B cell (primary cell): ENCODE measurements around the gene SLC25A20. TPM values are rescaled to one million over a fixed set of nuclear protein-coding genes. Genes with fewer than 3 reads are reported as not detected.
A peak's percentile ranks its signal among the peaks of the same experiment; 100 is the strongest.
"Not testable (repeated sequence)": the region's sequence is repeated elsewhere in the genome, so short reads cannot be mapped to it uniquely, and the experiment has no call there.

Experiments used
- ATAC-seq: fragments of 200-7000 bp; cut with Tn5 transposase; one replicate; pipeline ENCODE4 v1.10.0; 2021; ENCODE audit warnings: low read depth, mild to moderate bottlenecking, moderate number of reproducible peaks, moderate library complexity
- CTCF ChIA-PET: fragments of 350-600 bp; sonication (Branson Sonifier 250); formaldehyde crosslinking; loops from one replicate; lab custom pipeline; 2021; ENCODE audit warnings: antibody characterized with exemption, inconsistent platforms; lab: Charles Lee
- POLR2A ChIA-PET: fragments of 350-600 bp; sonication (Branson Sonifier 250); formaldehyde crosslinking; loops from one replicate; lab custom pipeline; 2021; ENCODE audit warnings: antibody characterized with exemption; lab: Charles Lee
- DNase-seq: peaks from one replicate; pipeline ENCODE4 v3.0.0; 2013
- H2AFZ ChIP-seq: 2 replicates; pipeline ENCODE4 v1.6.1; 2012; ENCODE audit warnings: mild to moderate bottlenecking, low read depth, low read length; ENCODE audit not compliant: insufficient read depth, poor library complexity, severe bottlenecking
- H3K27ac ChIP-seq, 2 donors: 1 replicate in 1 of 2; 2 replicates in 1 of 2; pipeline ENCODE4 v1.5.1; 2012 to 2013; ENCODE audit warnings: low read length in 2 of 2, mild to moderate bottlenecking in 2 of 2, moderate library complexity in 1 of 2
- H3K27me3 ChIP-seq, 4 experiments: fragments of 200-600 bp in 1 of 4; sonication (generic) in 1 of 4; replicated peaks in 1 of 4; 1 replicate in 2 of 4; 2 replicates in 2 of 4; pipeline versions ENCODE4 v1.6.1 to v1.7.0; 2013 to 2016; ENCODE audit warnings: low read length in 3 of 4, mild to moderate bottlenecking in 2 of 4, mixed read lengths in 1 of 4, moderate library complexity in 1 of 4; ENCODE audit not compliant: insufficient read depth in 4 of 4, control insufficient read depth in 3 of 4; ENCODE audit errors: control extremely low read depth in 1 of 4
- H3K36me3 ChIP-seq, 2 experiments: replicated peaks in 1 of 2; 1 replicate in 1 of 2; 2 replicates in 1 of 2; pipeline versions ENCODE4 v1.6.1 to v1.7.1; 2013; ENCODE audit warnings: low read length in 1 of 2; ENCODE audit not compliant: insufficient read depth in 2 of 2, control insufficient read depth in 1 of 2; ENCODE audit errors: control extremely low read depth in 1 of 2, extremely low read depth in 1 of 2
- H3K4me1 ChIP-seq, 2 donors: fragments of 200-600 bp in 1 of 2; sonication (generic) in 1 of 2; 1 replicate in 1 of 2; 2 replicates in 1 of 2; pipeline versions ENCODE4 v1.5.1 to v1.6.1; 2013 to 2017; ENCODE audit warnings: low read length in 2 of 2; ENCODE audit not compliant: control insufficient read depth in 2 of 2, insufficient read depth in 2 of 2
- H3K4me2 ChIP-seq: replicated peaks from 2 replicates; pipeline ENCODE3; 2012; ENCODE audit warnings: mild to moderate bottlenecking, low read depth, low read length; ENCODE audit not compliant: poor library complexity, severe bottlenecking
- H3K4me3 ChIP-seq, 5 experiments: fragments of 200-600 bp in 1 of 5; sonication (generic) in 1 of 5; 1 replicate in 3 of 5; 2 replicates in 2 of 5; pipeline versions ENCODE4 v1.5.1 to v1.7.0; 2011 to 2016; ENCODE audit warnings: low read length in 4 of 5, mild to moderate bottlenecking in 4 of 5, low read depth in 2 of 5, control low read depth in 1 of 5, moderate library complexity in 1 of 5; ENCODE audit not compliant: insufficient read depth in 1 of 5; ENCODE audit errors: control extremely low read depth in 1 of 5, extremely low read depth in 1 of 5
- H3K79me2 ChIP-seq: fragments of 200-600 bp; sonication (generic); one replicate; pipeline ENCODE4 v1.6.0; 2016; ENCODE audit warnings: low read length; ENCODE audit not compliant: control insufficient read depth, insufficient read depth
- H3K9ac ChIP-seq: fragments of 200-600 bp; sonication (generic); 2 replicates; pipeline ENCODE4 v1.6.1; 2017; ENCODE audit warnings: mild to moderate bottlenecking, low read length, moderate library complexity
- H3K9me3 ChIP-seq, 3 donors: one replicate each; pipeline versions ENCODE4 v1.6.1 to v1.7.1; 2013; ENCODE audit warnings: low read length in 2 of 3; ENCODE audit not compliant: control insufficient read depth in 2 of 3, insufficient read depth in 1 of 3; ENCODE audit errors: control extremely low read depth in 1 of 3
- H4K20me1 ChIP-seq: 2 replicates; pipeline ENCODE4 v1.6.0; 2012; ENCODE audit warnings: mild to moderate bottlenecking, low read length; ENCODE audit not compliant: insufficient read depth, control insufficient read depth, poor library complexity, severe bottlenecking
- H3K27ac Mint-ChIP-seq: one replicate; pipeline ENCODE4 v1.8.0; 2021; ENCODE audit warnings: mixed read lengths
- H3K27me3 Mint-ChIP-seq: one replicate; pipeline ENCODE4 v1.8.0; 2021; ENCODE audit warnings: mixed read lengths
- H3K4me1 Mint-ChIP-seq: one replicate; pipeline ENCODE4 v1.8.0; 2021; ENCODE audit warnings: mixed read lengths
- H3K4me3 Mint-ChIP-seq: one replicate; pipeline ENCODE4 v1.8.0; 2021; ENCODE audit warnings: mixed read lengths
- H3K9me3 Mint-ChIP-seq: one replicate; pipeline ENCODE4 v1.8.0; 2022; ENCODE audit warnings: mixed read lengths; ENCODE audit not compliant: insufficient read depth
- EZH2 ChIP-seq: IDR thresholded peaks from 2 replicates; pipeline ENCODE4 v1.6.1; 2012; ENCODE audit warnings: borderline replicate concordance, low read depth, mild to moderate bottlenecking, moderate library complexity, low read length; ENCODE audit not compliant: insufficient read depth, poor library complexity, severe bottlenecking
- WGBS: methylation state at CpG from one replicate; pipeline ENCODE4 v1.1.5; 2013; ENCODE audit warnings: missing lambda C conversion rate; ENCODE audit not compliant: insufficient coverage; 5-methylcytosine and 5-hydroxymethylcytosine counted together
- intact Hi-C: fragments of 100-400 bp; cut with micrococcal nuclease; formaldehyde crosslinking; loops from one replicate; pipeline ENCODE4 v1.10.0; 2022
- polyA plus RNA-seq: library from polyadenylated mRNA; depleted of rRNA; stranded (reverse); fragments of >200 nt; gene quantifications from 2 replicates; pipeline ENCODE4 v1.2.3, GENCODE V29; 2012
- total RNA-seq, 2 donors: library from RNA; stranded (reverse); fragments of 120-200 nt in 1 of 2; gene quantifications; 1 replicate in 1 of 2; 2 replicates in 1 of 2; pipeline versions ENCODE4 v1.2.3 to v1.2.4, GENCODE V29; 2013 to 2022

SLC25A20 gene
- total and polyA plus RNA-seq, 2 donors (not counting 1 experiment from before 2014, with no cell fraction given), result 12.2 to 19.9 TPM

DNA sequence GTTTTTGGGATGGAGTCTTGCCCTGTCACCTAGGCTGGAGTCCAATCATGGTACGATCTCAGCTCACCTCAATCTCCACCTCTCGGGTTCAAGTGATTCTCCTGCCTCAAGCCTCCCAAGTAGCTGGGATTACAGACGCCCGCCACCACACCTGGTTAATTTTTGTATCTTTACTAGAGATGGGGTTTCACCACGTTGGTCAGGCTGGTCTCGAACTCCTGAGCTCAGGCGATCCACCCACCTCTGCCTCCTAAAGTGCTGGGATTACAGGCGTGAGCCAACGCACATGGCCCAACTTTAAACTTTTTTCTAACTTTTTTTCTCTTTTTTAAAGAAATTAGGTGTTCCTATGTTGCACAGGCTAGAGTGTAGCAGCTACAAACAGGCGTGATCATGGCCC lies 70.8 kb downstream of the SLC25A20 start:
- H3K27ac Mint-ChIP-seq, H3K9ac ChIP-seq, H3K4me3 Mint-ChIP-seq, H3K9me3 Mint-ChIP-seq, intact Hi-C loops, H3K36me3 ChIP-seq, H3K4me1 ChIP-seq, H2AFZ ChIP-seq, H3K27me3 Mint-ChIP-seq, H3K4me3 ChIP-seq, H3K27me3 ChIP-seq, H3K9me3 ChIP-seq, POLR2A ChIA-PET, DNase-seq, H3K27ac ChIP-seq, H3K4me2 ChIP-seq, ATAC-seq: not testable (repeated sequence)
- CTCF ChIA-PET, result interaction anchor here (0.7 kb wide), 1 partner anchor 510 kb away, joined by 3 read pairs; no protein-coding TSS in a partner anchor
- H3K4me1 Mint-ChIP-seq, result peaks cover 15% of the 10 kb centered on the region
- 97% methylated on average over 6 of the region's 10 CpGs for WGBS
- peaks cover 28% of the 10 kb centered on the region for H4K20me1 ChIP-seq
- H3K79me2 ChIP-seq, result peaks cover 62% of the 10 kb centered on the region

DNA sequence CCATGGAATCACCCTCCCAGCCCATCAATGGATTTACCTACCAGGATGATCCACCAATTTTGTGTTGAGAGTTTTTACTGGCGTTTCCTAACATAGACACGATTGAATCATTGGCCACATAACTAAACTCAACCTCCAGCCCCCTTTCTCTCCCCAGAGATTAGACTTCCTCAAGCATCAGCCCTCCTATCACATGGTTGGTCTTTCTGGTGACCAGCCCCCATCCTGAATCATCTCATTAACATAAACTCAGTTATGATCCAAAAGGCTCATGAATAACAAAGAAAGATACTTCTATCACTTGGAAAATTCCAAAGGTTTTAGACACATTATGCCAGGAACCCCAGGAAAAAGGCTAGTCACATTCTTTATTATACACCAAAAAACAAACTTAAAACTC lies 72.2 kb downstream of the SLC25A20 start:
- Histone ChIP-seq H3K4me1 (peaks cover 4 to 6% of the 10 kb centered on the region in 2 donors), H3K4me2 (peak overlapping the region; percentile 18), H3K27me3 (no peaks in the 10 kb centered on the region), H3K9ac (no peak overlapping the region), H4K20me1 (peaks cover 22% of the 10 kb centered on the region), H3K9me3 (no peaks in the 10 kb centered on the region), H3K36me3 (no peaks in the 10 kb centered on the region), H3K79me2 (peaks cover 54% of the 10 kb centered on the region), H3K4me3 (no peak overlapping the region), H3K27ac (no peak overlapping the region), H2AFZ (no peak overlapping the region)
- no peak for TF ChIP-seq EZH2
- ATAC-seq (peak; percentile 66), DNase-seq (peak; percentile 22)
- Mint-ChIP-seq H3K27me3 (no peaks in the 10 kb centered on the region), H3K4me3 (no peak overlapping the region), H3K27ac (no peak overlapping the region), H3K4me1 (peaks cover 15% of the 10 kb centered on the region), H3K9me3 (no peaks in the 10 kb centered on the region)
- ChIA-PET CTCF (no interaction called here), POLR2A (no interaction called here)
- 63% methylated on average over 2 of the region's 2 CpGs for WGBS
- intact Hi-C loops, result no loop called here
